Left hindlimb (tissue), 1 donor: Measurements from ENCODE around the gene PTPN14.

ENCODE experiments used
- DNase-seq: peaks from one replicate; pipeline ENCODE4 v3.0.0-alpha.2; 2018

The PTPN14 gene

GRCh38 chr1:214473862-214474261 lies 77.5 kb downstream of the PTPN14 start:
- DNase-seq: no peak

GRCh38 chr1:214473387-214473786 lies 78.0 kb downstream of the PTPN14 start:
- DNase-seq: no peak

- DNase-seq: no peak
Observed at GRCh38 chr1:214472364-214472763, 79.0 kb downstream of the PTPN14 start.

GRCh38 chr1:214471458-214471857 lies 79.9 kb downstream of the PTPN14 start:
- no peak for DNase-seq

- no peak for DNase-seq
Observed at GRCh38 chr1:214470132-214470531, 81.3 kb downstream of the PTPN14 start.

GRCh38 chr1:214469290-214469689 lies 82.1 kb downstream of the PTPN14 start:
- DNase-seq: no peak

- no peak for DNase-seq
Observed at GRCh38 chr1:214467078-214467585, 84.3 kb downstream of the PTPN14 start.

- no peak for DNase-seq
Observed at GRCh38 chr1:214466403-214467077, 84.9 kb downstream of the PTPN14 start.

- no peak for DNase-seq
Observed at GRCh38 chr1:214464445-214465287, 86.7 kb downstream of the PTPN14 start.

- no peak for DNase-seq
Observed at GRCh38 chr1:214463596-214463995, 87.8 kb downstream of the PTPN14 start.

- DNase-seq: no peak
Observed at GRCh38 chr1:214462882-214463281, 88.5 kb downstream of the PTPN14 start.

GRCh38 chr1:214461305-214461704 lies 90.1 kb downstream of the PTPN14 start:
- DNase-seq: no peak

GRCh38 chr1:214460304-214460916 lies 91.0 kb downstream of the PTPN14 start:
- DNase-seq: no peak

- no peak for DNase-seq
Observed at GRCh38 chr1:214459895-214460294, 91.5 kb downstream of the PTPN14 start.

- DNase-seq: no peak
Observed at GRCh38 chr1:214458541-214458940, 92.9 kb downstream of the PTPN14 start.

GRCh38 chr1:214455971-214456867 lies 95.2 kb downstream of the PTPN14 start:
- DNase-seq: no peak

- DNase-seq: no peak
Observed at GRCh38 chr1:214455479-214455878, 95.9 kb downstream of the PTPN14 start.

GRCh38 chr1:214454569-214455396 lies 96.6 kb downstream of the PTPN14 start:
- no peak for DNase-seq

- DNase-seq: no peak
Observed at GRCh38 chr1:214453109-214453722, 98.2 kb downstream of the PTPN14 start.

GRCh38 chr1:214452152-214452784 lies 99.1 kb downstream of the PTPN14 start:
- DNase-seq: no peak

GRCh38 chr1:214451596-214451995 lies 99.8 kb downstream of the PTPN14 start:
- no peak for DNase-seq
